ENCODE data around the gene TCF25. TPM values are rescaled to one million over a fixed set of nuclear protein-coding genes. Genes with fewer than 3 reads are reported as not detected.
"Not testable (repeated sequence)": the region's sequence is repeated elsewhere in the genome, so short reads cannot be mapped to it uniquely, and the experiment has no call there.

Gene TCF25
- total and polyA plus RNA-seq, 2 donors (not counting 1 experiment from before 2014, with no cell fraction given), result 150 to 176 TPM

DNA sequence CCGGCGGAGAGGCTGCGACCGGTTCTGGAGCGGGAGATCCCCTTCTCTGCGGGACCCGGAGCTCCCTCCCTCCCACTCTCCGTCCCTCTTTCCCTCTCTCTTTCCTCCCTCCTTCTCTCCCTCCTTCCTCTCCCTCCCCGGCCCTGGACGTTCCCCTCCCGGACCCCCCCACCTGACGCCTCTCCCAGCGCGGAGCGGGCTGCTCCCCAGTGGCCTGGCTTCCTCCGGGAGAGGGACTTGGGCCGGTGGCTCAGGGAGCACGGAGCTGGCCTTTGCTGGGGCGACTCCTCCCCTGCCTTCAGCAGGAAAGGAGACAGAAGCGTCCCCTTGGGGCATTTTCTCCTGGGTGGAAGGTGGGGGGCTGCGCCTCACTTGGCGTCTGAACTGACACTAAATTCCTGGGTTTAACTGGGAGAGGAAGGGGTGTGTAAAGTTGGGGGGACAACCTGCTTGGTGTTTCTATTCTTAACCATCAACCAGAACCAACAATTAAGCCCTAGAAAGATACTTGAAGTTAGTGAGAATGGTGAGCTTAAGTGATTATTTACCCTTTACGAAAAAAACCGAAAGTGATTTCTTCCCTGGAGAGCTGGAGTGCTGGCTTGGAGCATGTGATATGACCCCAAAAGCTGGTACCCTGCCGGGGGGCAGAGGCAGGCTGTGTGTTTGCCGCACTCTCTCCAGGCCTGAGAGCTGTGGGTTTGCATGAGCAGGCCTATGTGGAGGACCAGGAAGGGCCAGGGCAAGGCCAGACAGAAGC, 44.3 kb upstream of the TCF25 start:
- Histone ChIP-seq H3K27ac (ENCODE audit: insufficient read depth, low read length) (no peak overlapping the region), H3K4me1 (ENCODE audit: control insufficient read depth, extremely low read depth, insufficient read depth, low read length) (peaks cover 3% of the 10 kb centered on the region), H4K20me1 (ENCODE audit: control insufficient read depth, extremely low read depth, insufficient read depth, low read length) (no peaks in the 10 kb centered on the region), H3K4me2 (ENCODE audit: extremely low read depth, insufficient read depth, low read length) (peak overlapping the region; percentile 64), H3K79me2 (ENCODE audit: control insufficient read depth, insufficient read depth, low read length) (no peaks in the 10 kb centered on the region), H3K9me3 (ENCODE audit: control insufficient read depth, insufficient read depth, low read depth, low read length) (no peaks in the 10 kb centered on the region), H2AFZ (ENCODE audit: low read length) (no peak overlapping the region), H3K27me3 (ENCODE audit: control insufficient read depth, insufficient read depth, low read length) (no peaks in the 10 kb centered on the region), H3K4me3 (replicated peaks in 1 of 4; ENCODE audit: control extremely low read depth in 1 of 4, insufficient read depth in 1 of 4, low read depth in 3 of 4, low read length in 4 of 4) (peak overlapping the region; percentile 31 to 57 (median 42)), H3K9ac (ENCODE audit: insufficient read depth, low read length) (peak overlapping the region; percentile 23), H3K36me3 (ENCODE audit: control insufficient read depth, insufficient read depth, low read length) (no peaks in the 10 kb centered on the region)
- no peak for TF ChIP-seq EZH2 (IDR thresholded peaks at IDR 0.05; ENCODE audit: low read length, missing control alignments)
- TF ChIP-seq, protein P1, sequence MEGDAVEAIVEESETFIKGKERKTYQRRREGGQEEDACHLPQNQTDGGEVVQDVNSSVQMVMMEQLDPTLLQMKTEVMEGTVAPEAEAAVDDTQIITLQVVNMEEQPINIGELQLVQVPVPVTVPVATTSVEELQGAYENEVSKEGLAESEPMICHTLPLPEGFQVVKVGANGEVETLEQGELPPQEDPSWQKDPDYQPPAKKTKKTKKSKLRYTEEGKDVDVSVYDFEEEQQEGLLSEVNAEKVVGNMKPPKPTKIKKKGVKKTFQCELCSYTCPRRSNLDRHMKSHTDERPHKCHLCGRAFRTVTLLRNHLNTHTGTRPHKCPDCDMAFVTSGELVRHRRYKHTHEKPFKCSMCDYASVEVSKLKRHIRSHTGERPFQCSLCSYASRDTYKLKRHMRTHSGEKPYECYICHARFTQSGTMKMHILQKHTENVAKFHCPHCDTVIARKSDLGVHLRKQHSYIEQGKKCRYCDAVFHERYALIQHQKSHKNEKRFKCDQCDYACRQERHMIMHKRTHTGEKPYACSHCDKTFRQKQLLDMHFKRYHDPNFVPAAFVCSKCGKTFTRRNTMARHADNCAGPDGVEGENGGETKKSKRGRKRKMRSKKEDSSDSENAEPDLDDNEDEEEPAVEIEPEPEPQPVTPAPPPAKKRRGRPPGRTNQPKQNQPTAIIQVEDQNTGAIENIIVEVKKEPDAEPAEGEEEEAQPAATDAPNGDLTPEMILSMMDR (conservative IDR thresholded peaks at IDR 0.05 in 1 of 2, IDR thresholded peaks at IDR 0.05 in 1 of 2; ENCODE audit: low read depth in 1 of 2, low read length in 2 of 2), result no peak
- no peak for DNase-seq (ENCODE audit: low read depth in 2 of 2)

DNA sequence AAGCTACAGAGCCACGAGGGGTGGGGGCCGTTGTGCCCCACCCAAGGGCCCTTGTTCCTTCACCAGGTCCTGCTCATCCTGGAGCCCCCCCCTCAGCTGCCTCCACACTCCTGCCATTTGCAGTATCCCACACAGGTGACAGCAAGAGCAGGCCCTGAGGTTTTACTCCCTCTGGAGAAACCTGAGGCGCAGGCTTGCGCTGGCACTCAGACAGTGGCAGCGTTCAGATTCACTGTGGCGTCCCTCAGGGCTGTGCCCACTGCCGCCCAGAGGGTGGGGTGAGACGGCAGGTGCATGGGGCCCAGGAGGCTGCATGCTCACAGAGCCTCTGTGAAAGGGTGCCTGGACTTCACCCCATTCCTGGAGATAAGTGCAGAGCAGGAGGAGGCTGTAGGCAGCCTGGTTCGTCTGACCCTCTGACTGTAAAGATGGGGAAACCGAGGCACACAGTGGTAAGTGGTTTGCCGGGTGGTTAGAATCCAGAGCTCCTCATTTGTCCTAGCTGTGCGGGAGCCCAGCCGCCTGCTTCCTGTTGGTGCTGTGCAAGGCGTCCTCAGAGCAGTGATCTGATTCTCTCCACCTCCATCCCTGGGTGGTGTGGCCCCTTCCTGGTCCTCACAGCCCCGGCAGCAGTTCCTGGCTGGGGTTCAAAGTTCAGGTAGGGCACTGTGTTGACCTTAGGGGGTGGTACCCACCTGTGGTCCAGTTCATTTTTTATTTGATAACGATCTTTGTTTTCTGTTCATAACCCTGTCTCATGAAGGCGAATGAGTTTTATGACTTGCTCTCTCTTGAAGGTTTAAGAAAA, 43.6 kb upstream of the TCF25 start:
- Histone ChIP-seq H3K9ac (ENCODE audit: insufficient read depth, low read length) (no peak overlapping the region), H3K9me3 (ENCODE audit: control insufficient read depth, insufficient read depth, low read depth, low read length) (no peaks in the 10 kb centered on the region), H4K20me1 (ENCODE audit: control insufficient read depth, extremely low read depth, insufficient read depth, low read length) (no peaks in the 10 kb centered on the region), H3K4me1 (ENCODE audit: control insufficient read depth, extremely low read depth, insufficient read depth, low read length) (peaks cover 3% of the 10 kb centered on the region), H3K4me2 (ENCODE audit: extremely low read depth, insufficient read depth, low read length) (no peak overlapping the region), H2AFZ (ENCODE audit: low read length) (no peak overlapping the region), H3K79me2 (ENCODE audit: control insufficient read depth, insufficient read depth, low read length) (no peaks in the 10 kb centered on the region), H3K27me3 (ENCODE audit: control insufficient read depth, insufficient read depth, low read length) (no peaks in the 10 kb centered on the region), H3K36me3 (ENCODE audit: control insufficient read depth, insufficient read depth, low read length) (no peaks in the 10 kb centered on the region), H3K4me3 (replicated peaks in 1 of 4; ENCODE audit: control extremely low read depth in 1 of 4, insufficient read depth in 1 of 4, low read depth in 3 of 4, low read length in 4 of 4) (peak overlapping the region in 1 of 4 experiments; percentile 57), H3K27ac (ENCODE audit: insufficient read depth, low read length) (no peak overlapping the region)
- no peak for TF ChIP-seq EZH2 (IDR thresholded peaks at IDR 0.05; ENCODE audit: low read length, missing control alignments)
- TF ChIP-seq, protein P1 (conservative IDR thresholded peaks at IDR 0.05 in 1 of 2, IDR thresholded peaks at IDR 0.05 in 1 of 2; ENCODE audit: low read depth in 1 of 2, low read length in 2 of 2), result no peak
- DNase-seq (ENCODE audit: low read depth in 2 of 2), result no peak

DNA sequence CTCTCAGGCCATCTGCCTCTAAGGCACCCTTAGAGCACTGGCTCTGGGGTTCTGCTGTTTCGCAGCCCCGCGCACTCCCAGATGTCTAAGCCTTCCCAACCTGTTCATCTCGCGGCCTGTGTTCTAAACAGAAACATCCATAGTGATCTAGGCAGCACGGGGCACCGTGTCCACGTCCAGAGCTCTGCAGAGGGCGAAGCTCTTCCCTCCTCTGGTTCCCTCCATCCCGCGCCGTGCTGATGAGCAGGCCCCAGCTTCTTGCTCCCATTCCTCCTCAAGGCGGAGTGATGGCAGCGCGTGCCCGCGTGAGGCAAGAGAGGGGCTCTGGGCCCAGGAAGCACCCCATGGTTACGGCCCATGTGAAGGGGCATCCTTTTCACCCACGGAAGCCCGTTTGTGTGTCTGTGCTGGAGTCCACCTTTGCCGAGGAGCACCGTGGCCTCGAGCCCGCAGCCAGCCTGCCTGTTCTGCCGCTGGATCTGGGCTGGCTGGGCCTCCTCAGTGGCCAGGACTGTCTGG, 41.5 kb upstream of the TCF25 start:
- no peaks in the 10 kb centered on the region for H3K36me3 ChIP-seq (ENCODE audit: control insufficient read depth, insufficient read depth, low read length)
- no peaks in the 10 kb centered on the region for H4K20me1 ChIP-seq (ENCODE audit: control insufficient read depth, extremely low read depth, insufficient read depth, low read length)
- H3K79me2 ChIP-seq (ENCODE audit: control insufficient read depth, insufficient read depth, low read length), result no peaks in the 10 kb centered on the region
- TF ChIP-seq, protein P1 (conservative IDR thresholded peaks at IDR 0.05 in 1 of 2, IDR thresholded peaks at IDR 0.05 in 1 of 2; ENCODE audit: low read depth in 1 of 2, low read length in 2 of 2), result no peak
- TF ChIP-seq EZH2 (IDR thresholded peaks at IDR 0.05; ENCODE audit: low read length, missing control alignments), result no peak
- H3K4me1 ChIP-seq (ENCODE audit: control insufficient read depth, extremely low read depth, insufficient read depth, low read length), result peaks cover 3% of the 10 kb centered on the region
- no peak overlapping the region for H3K4me2 ChIP-seq (ENCODE audit: extremely low read depth, insufficient read depth, low read length)
- no peak overlapping the region for H3K9ac ChIP-seq (ENCODE audit: insufficient read depth, low read length)
- H3K27me3 ChIP-seq (ENCODE audit: control insufficient read depth, insufficient read depth, low read length), result no peaks in the 10 kb centered on the region
- no peak for DNase-seq (ENCODE audit: low read depth in 2 of 2)
- no peak overlapping the region for H3K27ac ChIP-seq (ENCODE audit: insufficient read depth, low read length)
- H3K4me3 ChIP-seq (replicated peaks in 1 of 4; ENCODE audit: control extremely low read depth in 1 of 4, insufficient read depth in 1 of 4, low read depth in 3 of 4, low read length in 4 of 4), result no peak overlapping the region
- H3K9me3 ChIP-seq (ENCODE audit: control insufficient read depth, insufficient read depth, low read depth, low read length), result no peaks in the 10 kb centered on the region
- H2AFZ ChIP-seq (ENCODE audit: low read length), result no peak overlapping the region

DNA sequence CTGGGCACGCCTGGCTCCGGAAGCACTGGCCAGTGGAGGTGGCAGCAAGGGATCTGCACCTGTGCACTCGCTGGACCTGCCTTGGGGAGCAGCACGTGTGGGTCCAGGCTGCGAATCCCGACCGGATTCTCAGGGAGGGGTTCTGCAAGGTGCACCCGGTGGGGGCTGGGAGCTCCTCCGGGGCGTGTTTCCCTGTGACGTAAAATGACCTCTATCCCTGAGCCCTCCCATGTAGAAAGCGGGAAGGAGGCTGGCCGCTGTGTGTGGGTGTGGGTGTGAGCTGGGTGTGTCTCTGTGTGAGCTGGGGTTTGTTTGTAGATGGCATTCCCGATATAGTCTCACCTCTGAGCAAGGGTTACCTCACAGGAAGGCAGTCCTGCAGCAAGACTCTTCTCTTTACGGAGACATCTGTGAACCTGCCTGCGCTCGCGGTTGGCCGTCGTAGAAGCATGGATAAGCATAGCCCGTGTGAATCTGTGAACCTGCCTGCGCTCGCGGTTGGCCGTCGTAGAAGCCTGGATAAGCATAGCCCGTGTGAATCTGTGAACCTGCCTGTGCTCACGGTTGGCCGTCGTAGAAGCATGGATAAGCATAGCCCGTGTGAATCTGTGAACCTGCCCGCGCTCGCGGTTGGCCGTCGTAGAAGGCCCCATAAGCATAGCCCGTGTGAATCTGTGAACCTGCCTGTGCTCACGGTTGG, 39.6 kb upstream of the TCF25 start:
- not testable (repeated sequence) for DNase-seq (ENCODE audit: low read depth in 2 of 2); H4K20me1 ChIP-seq (ENCODE audit: control insufficient read depth, extremely low read depth, insufficient read depth, low read length); H3K9ac ChIP-seq (ENCODE audit: insufficient read depth, low read length); H2AFZ ChIP-seq (ENCODE audit: low read length); H3K36me3 ChIP-seq (ENCODE audit: control insufficient read depth, insufficient read depth, low read length); H3K79me2 ChIP-seq (ENCODE audit: control insufficient read depth, insufficient read depth, low read length); H3K4me1 ChIP-seq (ENCODE audit: control insufficient read depth, extremely low read depth, insufficient read depth, low read length); H3K4me2 ChIP-seq (ENCODE audit: extremely low read depth, insufficient read depth, low read length); H3K27ac ChIP-seq (ENCODE audit: insufficient read depth, low read length); H3K4me3 ChIP-seq (replicated peaks in 1 of 4; ENCODE audit: control extremely low read depth in 1 of 4, insufficient read depth in 1 of 4, low read depth in 3 of 4, low read length in 4 of 4); H3K27me3 ChIP-seq (ENCODE audit: control insufficient read depth, insufficient read depth, low read length); H3K9me3 ChIP-seq (ENCODE audit: control insufficient read depth, insufficient read depth, low read depth, low read length)
